ENCODE data around the gene SEL1L3. TPM values are rescaled to one million over a fixed set of nuclear protein-coding genes. Genes with fewer than 3 reads are reported as not detected.

SEL1L3 gene
- total RNA-seq, 1 donor = 6.0 TPM

DNA sequence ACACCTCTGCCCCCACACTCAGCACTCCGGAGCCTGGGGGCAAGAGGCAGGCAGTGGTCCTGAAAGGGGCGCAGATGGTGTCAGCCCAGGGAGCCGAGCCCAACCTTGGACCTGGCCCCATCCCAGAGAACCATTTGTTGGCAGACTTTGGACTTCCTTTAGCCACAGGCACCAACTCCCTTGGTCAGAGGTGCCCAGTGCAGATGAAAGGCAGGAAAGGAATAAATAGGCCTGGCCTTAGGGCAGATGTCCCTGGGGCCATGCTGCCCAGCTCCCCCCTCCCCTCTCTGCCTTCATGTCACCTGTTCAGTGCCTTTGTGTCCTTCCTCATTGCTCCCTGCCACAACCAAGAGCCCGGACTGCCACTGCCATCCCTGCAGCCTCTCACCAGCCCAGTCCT is 52.8 kb downstream of the SEL1L3 start:
- TF ChIP-seq CTCF (IDR thresholded peaks at IDR 0.05; ENCODE audit: insufficient read depth, low read depth, low read length) = no peak
- no peak overlapping the region for H3K4me3 ChIP-seq (ENCODE audit: low read depth, low read length)
- no peak for DNase-seq (ENCODE audit: low read depth)

DNA sequence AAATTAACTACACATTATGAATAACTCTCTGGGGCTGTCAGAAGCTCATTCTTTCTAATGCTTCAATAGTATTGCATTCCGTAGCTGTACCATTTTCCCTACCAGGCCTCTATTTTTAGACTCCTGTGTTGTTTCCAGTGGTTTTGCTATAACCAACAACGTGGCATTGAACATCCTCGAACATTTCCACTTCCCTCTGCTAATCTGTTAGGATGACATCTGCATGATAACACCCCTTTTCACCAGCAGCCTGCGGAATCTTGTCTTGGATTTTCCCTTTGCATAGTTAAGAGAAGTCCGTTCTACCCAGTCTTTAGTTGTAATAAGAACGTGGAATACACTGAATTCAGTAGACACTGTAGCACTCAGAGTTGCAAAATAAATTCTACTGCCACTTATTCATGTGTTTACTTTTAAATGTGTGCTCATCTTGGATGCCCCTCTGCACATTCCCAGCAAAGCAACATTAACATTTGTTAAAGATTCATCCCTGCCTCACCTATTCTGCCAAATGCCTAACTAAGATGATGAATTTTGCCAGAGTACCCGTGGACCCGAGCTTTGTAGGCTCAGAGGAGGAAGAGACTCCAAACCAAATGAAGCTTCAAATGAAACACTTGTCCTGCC is 55.6 kb downstream of the SEL1L3 start:
- no peak overlapping the region for H3K4me3 ChIP-seq (ENCODE audit: low read depth, low read length)
- no peak for DNase-seq (ENCODE audit: low read depth)
- no peak for TF ChIP-seq CTCF (IDR thresholded peaks at IDR 0.05; ENCODE audit: insufficient read depth, low read depth, low read length)

- DNase-seq (ENCODE audit: low read depth) = no peak
- no peak for TF ChIP-seq CTCF (IDR thresholded peaks at IDR 0.05; ENCODE audit: insufficient read depth, low read depth, low read length)
- H3K4me3 ChIP-seq (ENCODE audit: low read depth, low read length) = no peak overlapping the region
Measured at GRCh38 chr4:25805255-25805860, 57.4 kb downstream of the SEL1L3 start.

DNA sequence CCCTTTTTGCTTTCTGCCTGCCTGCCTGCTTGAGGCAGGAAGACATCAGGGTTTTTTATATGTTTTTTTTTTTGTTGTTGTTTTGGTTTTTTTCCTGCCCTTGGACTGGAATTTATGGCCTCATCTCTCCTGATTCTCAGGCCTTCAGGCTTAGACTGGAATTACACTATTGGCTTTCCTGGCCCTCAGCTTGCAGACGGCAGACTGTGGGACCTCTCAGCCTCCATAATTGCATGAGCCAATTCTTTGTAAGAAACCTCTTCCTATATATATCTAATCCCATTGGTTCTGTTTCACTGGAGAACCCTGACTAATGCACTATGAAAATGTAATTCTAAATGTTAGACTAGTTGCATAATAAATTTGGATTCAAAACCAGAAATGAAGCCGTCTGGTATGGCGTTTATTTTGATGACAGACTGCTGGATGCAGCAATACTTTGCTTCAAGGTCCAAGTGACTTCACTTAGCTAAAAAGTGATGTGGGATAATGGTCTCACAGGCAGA is 59.0 kb downstream of the SEL1L3 start:
- TF ChIP-seq CTCF (IDR thresholded peaks at IDR 0.05; ENCODE audit: insufficient read depth, low read depth, low read length) = no peak
- DNase-seq (ENCODE audit: low read depth) = no peak
- H3K4me3 ChIP-seq (ENCODE audit: low read depth, low read length) = no peak overlapping the region

GRCh38 chr4:25801594-25801993 is 61.2 kb downstream of the SEL1L3 start:
- H3K4me3 ChIP-seq (ENCODE audit: low read depth, low read length) = no peak overlapping the region
- no peak for DNase-seq (ENCODE audit: low read depth)
- TF ChIP-seq CTCF (IDR thresholded peaks at IDR 0.05; ENCODE audit: insufficient read depth, low read depth, low read length) = no peak

GRCh38 chr4:25800245-25800644 is 62.5 kb downstream of the SEL1L3 start:
- no peak for DNase-seq (ENCODE audit: low read depth)
- TF ChIP-seq CTCF (IDR thresholded peaks at IDR 0.05; ENCODE audit: insufficient read depth, low read depth, low read length) = no peak
- no peak overlapping the region for H3K4me3 ChIP-seq (ENCODE audit: low read depth, low read length)
